Activated CD4-positive, alpha-beta memory T cell treated with anti-CD3 and anti-CD28 coated beads for 36 hours (primary cell): ENCODE results near the gene CFAP99. TPM values are rescaled to one million over a fixed set of nuclear protein-coding genes. Genes with fewer than 3 reads are reported as not detected.
A peak's percentile ranks its signal among the peaks of the same experiment; 100 is the strongest.

Experiments
- CTCF ChIA-PET: fragments of 350-600 bp; sonication (Branson Sonifier 250); formaldehyde crosslinking; loops from one replicate; lab custom pipeline; 2021; ENCODE audit warnings: antibody characterized with exemption, inconsistent platforms; lab: Charles Lee
- POLR2A ChIA-PET: fragments of 350-600 bp; sonication (Branson Sonifier 250); formaldehyde crosslinking; loops from one replicate; lab custom pipeline; 2021; ENCODE audit warnings: antibody characterized with exemption; lab: Charles Lee
- DNase-seq: peaks from one replicate; pipeline ENCODE4 v3.0.0-alpha.2; 2020
- H3K27ac Mint-ChIP-seq: one replicate; pipeline ENCODE4 v1.8.0; 2021; ENCODE audit warnings: mixed read lengths
- H3K27me3 Mint-ChIP-seq: one replicate; pipeline ENCODE4 v1.8.0; 2021; ENCODE audit warnings: mixed read lengths
- H3K36me3 Mint-ChIP-seq: one replicate; pipeline ENCODE4 v1.8.0; 2021; ENCODE audit warnings: mixed read lengths
- H3K4me1 Mint-ChIP-seq: one replicate; pipeline ENCODE4 v1.8.0; 2021; ENCODE audit warnings: low read depth, mixed read lengths
- H3K4me3 Mint-ChIP-seq: one replicate; pipeline ENCODE4 v1.8.0; 2021; ENCODE audit warnings: mild to moderate bottlenecking, mixed read lengths
- H3K9me3 Mint-ChIP-seq: one replicate; pipeline ENCODE4 v1.8.0; 2021; ENCODE audit warnings: mixed read lengths
- intact Hi-C: fragments of 100-400 bp; cut with micrococcal nuclease; formaldehyde crosslinking; loops from one replicate; pipeline ENCODE4 v1.15.1; 2023
- total RNA-seq, 2 experiments: library from RNA; stranded (reverse); gene quantifications; one replicate each; pipeline ENCODE4 v1.2.3, GENCODE V29; 2021

CFAP99 gene
- total RNA-seq, 2 experiments from 2014 or later: not detected

DNA sequence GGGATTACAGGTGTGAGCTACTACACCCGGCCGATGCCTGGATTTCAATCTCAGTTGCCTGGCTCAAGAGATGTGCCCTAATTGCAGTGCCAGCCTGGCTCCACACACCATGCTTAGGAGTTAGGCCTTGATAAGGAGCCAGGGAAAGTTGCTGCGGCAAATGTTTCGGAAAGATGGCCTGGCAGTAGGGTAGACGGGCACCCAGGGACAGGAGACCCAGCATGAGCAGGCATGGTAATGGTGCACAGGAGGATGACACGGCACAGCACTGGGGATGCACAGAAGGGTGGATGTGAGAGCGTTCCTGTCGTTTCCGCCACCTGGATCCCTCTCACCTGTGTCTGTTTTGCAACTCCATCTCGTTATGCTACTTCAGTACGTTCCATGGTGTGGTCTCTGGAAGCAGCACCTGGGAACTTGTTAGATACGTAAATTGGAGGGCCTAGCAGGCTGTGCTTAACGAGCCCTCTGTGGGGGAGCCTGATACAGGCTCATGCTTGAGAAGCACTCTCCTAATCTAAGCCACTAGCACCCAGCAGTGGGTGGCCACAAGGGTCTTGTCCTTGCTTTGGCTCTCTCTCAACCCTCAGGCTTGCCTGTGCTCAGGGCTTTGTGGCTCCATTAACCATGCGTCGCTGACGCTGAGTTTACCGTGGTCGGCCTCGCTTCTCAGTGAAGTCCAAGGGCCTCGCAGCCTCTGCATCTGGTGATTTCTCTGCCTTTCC lies 70.5 kb downstream of the CFAP99 start:
- no peak overlapping the region for H3K4me3 Mint-ChIP-seq
- no peaks in the 10 kb centered on the region for H3K27me3 Mint-ChIP-seq
- no peak for DNase-seq
- intact Hi-C loops: no loop called here
- ChIA-PET POLR2A (interaction anchor here (8.5 kb wide), 1 partner anchor 20 kb away, joined by 40 read pairs; the partner anchor contains the start of gene RNF4), CTCF (interaction anchor here (0.6 kb wide), 1 partner anchor 234 kb away, joined by 4 read pairs; no protein-coding TSS in a partner anchor)
- H3K27ac Mint-ChIP-seq: peak overlapping the region; percentile 76
- H3K9me3 Mint-ChIP-seq: no peaks in the 10 kb centered on the region
- peaks cover 37% of the 10 kb centered on the region for H3K36me3 Mint-ChIP-seq
- H3K4me1 Mint-ChIP-seq: peaks cover 69% of the 10 kb centered on the region

DNA sequence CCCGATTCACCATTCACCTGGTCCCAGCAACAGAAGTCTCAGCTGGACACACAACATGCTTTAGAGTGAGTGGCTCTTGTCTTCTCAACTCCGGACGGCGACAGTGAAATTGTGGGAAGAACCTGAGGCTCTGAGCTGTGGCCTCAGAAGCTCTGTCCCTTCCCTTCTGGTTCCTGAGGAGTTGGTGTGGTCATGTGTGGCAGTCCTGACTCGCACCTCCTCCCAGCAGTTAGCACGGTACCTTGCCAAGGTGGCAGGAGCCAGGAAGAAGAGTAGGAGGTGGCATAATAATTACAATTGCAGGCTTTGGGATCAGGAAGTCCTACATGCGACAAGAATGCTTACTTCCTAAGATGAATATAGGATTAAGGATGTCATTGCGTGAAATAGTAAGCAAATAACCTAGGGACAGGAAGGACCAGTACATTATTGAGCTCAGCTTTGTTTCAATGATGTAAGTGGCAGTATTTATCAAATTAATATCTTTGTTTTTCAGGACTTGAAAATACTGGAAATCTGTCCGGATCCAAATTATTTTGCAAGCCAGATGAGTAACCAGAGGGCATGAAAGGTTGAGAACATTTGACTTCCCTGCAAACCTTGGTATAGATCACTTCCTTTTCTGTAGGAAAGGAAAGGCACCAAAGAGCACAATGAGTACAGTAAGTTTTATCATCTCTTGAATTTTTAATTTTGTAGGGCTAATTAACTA lies 71.2 kb downstream of the CFAP99 start:
- intact Hi-C loops: loop anchor here (1.0 kb wide), 1 partner anchor 21 kb away; the partner anchor contains the start of gene RNF4
- no peaks in the 10 kb centered on the region for H3K27me3 Mint-ChIP-seq
- CTCF ChIA-PET: interaction anchor here (0.6 kb wide), 1 partner anchor 234 kb away, joined by 4 read pairs; no protein-coding TSS in a partner anchor
- no peak for DNase-seq
- POLR2A ChIA-PET: interaction anchor here (0.9 to 8.5 kb wide), 2 partner anchors 21 kb away, joined by 3 to 40 read pairs; partner anchors contain the start of gene RNF4
- H3K9me3 Mint-ChIP-seq: no peaks in the 10 kb centered on the region
- peak overlapping the region; percentile 76 for H3K27ac Mint-ChIP-seq
- peaks cover 63% of the 10 kb centered on the region for H3K4me1 Mint-ChIP-seq
- no peak overlapping the region for H3K4me3 Mint-ChIP-seq
- H3K36me3 Mint-ChIP-seq: peaks cover 37% of the 10 kb centered on the region

DNA sequence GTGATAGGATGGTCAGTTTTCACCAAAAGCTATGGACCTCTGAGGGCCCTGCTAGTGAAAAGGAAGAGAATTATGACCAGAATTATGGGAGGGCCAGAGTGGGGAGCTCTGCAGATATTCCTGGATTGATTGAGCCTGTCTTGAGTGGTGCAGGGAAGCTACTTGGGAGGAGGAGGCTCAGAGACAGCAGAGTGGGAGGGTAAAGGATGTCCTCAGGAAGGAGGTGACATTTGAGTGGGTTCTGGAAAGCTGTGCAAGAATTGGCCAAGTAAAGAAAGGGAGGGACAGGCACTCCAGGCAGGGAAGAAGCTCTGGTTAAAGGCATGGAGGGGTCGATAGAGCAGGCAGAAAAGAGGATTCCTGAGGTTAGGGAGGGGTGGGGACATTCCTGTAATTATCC lies 74.2 kb downstream of the CFAP99 start:
- peaks cover 52% of the 10 kb centered on the region for H3K36me3 Mint-ChIP-seq

DNA sequence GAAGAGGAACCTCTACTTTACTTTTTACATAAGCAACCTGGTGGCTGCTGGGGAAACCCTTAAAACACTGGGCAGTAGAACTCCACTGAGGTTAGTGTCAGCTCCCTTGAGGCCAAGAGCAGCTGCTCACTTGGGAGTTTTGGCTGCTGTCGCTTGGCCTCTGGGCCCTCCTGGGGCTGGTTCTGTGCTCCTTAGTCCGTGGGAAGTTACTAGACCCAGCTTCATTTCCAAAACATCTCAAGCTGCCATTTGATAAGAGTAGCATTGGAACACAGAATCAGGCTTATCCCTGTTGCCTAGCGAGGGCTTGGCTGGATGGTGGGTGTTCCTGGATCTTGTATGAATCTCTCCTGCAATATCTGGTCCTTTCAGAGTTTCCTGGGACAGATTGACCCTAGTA lies 76.2 kb downstream of the CFAP99 start:
- H3K36me3 Mint-ChIP-seq: peaks cover 45% of the 10 kb centered on the region
- H3K27ac Mint-ChIP-seq: no peak overlapping the region
- no peaks in the 10 kb centered on the region for H3K27me3 Mint-ChIP-seq
- DNase-seq: no peak
- peaks cover 23% of the 10 kb centered on the region for H3K4me1 Mint-ChIP-seq
- no peak overlapping the region for H3K4me3 Mint-ChIP-seq
- CTCF ChIA-PET: interaction anchor here (0.9 kb wide), 1 partner anchor 612 kb away, joined by 3 read pairs; no protein-coding TSS in a partner anchor
- POLR2A ChIA-PET: interaction anchor here (0.6 kb wide), 1 partner anchor 483 kb away, joined by 8 read pairs; no protein-coding TSS in a partner anchor
- intact Hi-C loops: no loop called here
- H3K9me3 Mint-ChIP-seq: no peaks in the 10 kb centered on the region

More for the DNA sequence above, 74.2 kb downstream of the CFAP99 start:
- Mint-ChIP-seq H3K27ac (peak overlapping the region; percentile 6), H3K27me3 (no peaks in the 10 kb centered on the region), H3K4me1 (peaks cover 38% of the 10 kb centered on the region), H3K4me3 (no peak overlapping the region), H3K9me3 (no peaks in the 10 kb centered on the region)
- no peak for DNase-seq
- ChIA-PET POLR2A (interaction anchor here (1.0 to 1.1 kb wide), 2 partner anchors 24 to 73 kb away, joined by 3 to 7 read pairs; partner anchors contain the start of gene RNF4), CTCF (interaction anchor here (1.0 kb wide), 1 partner anchor 51 kb away, joined by 3 read pairs; no protein-coding TSS in a partner anchor)
- intact Hi-C loops: no loop called here

DNA sequence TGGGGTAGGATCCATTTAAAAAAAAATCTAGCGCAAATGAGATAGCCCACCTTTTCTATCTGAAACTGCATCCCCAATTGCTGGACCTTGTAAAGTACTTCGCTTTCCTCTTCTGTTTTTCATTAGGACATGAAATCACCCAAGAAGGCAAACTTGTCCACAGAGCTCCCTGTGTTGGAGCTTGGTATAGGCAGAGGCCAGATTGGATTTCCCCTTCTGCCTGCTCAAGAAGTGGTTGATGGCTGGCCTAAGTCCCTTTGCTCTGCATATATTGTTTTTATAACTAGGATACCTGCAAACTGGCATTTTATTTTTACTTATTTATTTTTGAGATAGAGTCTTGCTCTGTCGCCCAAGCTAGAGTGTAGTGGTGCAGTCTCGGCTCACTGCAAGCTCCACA lies 78.6 kb downstream of the CFAP99 start:
- Mint-ChIP-seq H3K9me3 (no peaks in the 10 kb centered on the region), H3K4me3 (no peak overlapping the region), H3K27ac (no peak overlapping the region), H3K27me3 (no peaks in the 10 kb centered on the region), H3K4me1 (peaks cover 18% of the 10 kb centered on the region), H3K36me3 (peaks cover 48% of the 10 kb centered on the region)
- CTCF ChIA-PET: no interaction called here
- intact Hi-C loops: no loop called here
- POLR2A ChIA-PET: no interaction called here
- DNase-seq: no peak

DNA sequence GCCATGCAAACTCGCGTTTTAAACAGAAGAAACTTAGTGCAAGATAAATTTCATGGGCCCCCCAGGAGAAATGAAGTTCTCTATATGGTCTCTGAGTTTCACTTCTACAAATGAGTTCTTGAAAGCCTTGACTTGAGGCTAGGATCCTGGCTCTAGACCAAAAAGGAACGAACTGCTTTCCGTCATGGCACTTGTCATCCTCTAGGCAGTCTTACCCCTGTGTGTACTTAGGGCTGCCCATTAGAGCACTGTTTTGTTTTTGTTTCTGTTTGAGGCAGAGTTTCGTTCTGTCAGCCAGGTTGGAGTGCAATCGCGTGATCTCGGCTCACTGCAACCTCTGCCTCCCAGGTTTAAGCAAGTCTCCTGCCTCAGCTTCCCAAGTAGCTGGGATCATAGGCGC lies 79.2 kb downstream of the CFAP99 start:
- Mint-ChIP-seq H3K9me3 (no peaks in the 10 kb centered on the region), H3K4me1 (peaks cover 12% of the 10 kb centered on the region), H3K36me3 (peaks cover 42% of the 10 kb centered on the region), H3K27ac (no peak overlapping the region), H3K27me3 (no peaks in the 10 kb centered on the region), H3K4me3 (no peak overlapping the region)
- intact Hi-C loops: no loop called here
- ChIA-PET CTCF (no interaction called here), POLR2A (no interaction called here)
- DNase-seq: no peak

DNA sequence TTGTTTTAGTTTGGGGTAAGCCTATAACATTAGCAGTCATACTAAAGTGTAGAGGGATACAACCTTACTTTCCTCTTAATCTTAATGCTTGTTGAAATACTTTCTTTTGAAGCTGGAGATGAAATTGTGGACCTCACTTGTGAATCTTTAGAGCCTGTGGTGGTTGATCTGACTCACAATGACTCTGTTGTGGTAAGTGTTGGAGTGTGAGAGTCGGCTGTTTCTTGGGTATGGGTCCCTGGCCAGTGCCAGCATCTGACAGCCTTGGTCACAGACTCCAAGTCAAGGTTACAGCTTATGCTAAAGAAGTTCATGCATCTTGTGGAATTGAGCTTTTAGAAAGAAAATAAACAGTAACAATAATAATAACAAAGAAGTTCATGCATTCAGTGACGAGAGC lies 81.8 kb downstream of the CFAP99 start:
- Mint-ChIP-seq H3K4me1 (peaks cover 10% of the 10 kb centered on the region), H3K4me3 (no peak overlapping the region), H3K27me3 (no peaks in the 10 kb centered on the region), H3K36me3 (peaks cover 43% of the 10 kb centered on the region), H3K27ac (no peak overlapping the region), H3K9me3 (no peaks in the 10 kb centered on the region)
- POLR2A ChIA-PET: no interaction called here
- CTCF ChIA-PET: no interaction called here
- no peak for DNase-seq
- intact Hi-C loops: no loop called here

DNA sequence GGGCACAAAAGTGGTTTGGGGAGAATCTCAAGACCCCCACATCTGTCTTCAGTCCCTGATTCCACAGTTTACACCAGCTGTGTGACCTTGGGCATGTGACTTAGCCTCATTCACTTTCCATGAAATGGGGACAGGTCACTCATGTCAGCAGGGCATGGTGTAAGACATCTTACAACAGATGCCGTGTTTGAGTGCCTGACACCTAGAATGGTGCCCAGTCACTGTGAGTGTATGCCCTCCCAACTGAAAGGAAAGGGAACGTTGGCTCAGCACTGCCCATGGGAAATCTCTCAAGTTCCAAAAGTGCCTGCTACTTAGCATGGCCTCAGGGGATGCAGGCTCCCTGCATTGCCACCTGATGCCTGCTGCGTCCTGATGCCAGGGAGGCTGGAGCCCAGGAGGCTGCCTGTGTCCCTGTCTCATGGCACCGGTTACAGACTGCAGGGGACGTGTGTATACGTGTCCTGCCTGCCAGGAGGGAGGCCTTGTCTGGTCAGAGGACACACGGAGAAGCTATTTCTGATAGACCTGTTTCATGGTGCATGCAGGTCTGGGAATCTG lies 82.4 kb downstream of the CFAP99 start:
- CTCF ChIA-PET: no interaction called here
- no peak for DNase-seq
- Mint-ChIP-seq H3K27ac (peak overlapping the region; percentile 23), H3K27me3 (no peaks in the 10 kb centered on the region), H3K9me3 (no peaks in the 10 kb centered on the region), H3K36me3 (peaks cover 41% of the 10 kb centered on the region), H3K4me3 (no peak overlapping the region), H3K4me1 (peaks cover 10% of the 10 kb centered on the region)
- POLR2A ChIA-PET: no interaction called here
- intact Hi-C loops: no loop called here

DNA sequence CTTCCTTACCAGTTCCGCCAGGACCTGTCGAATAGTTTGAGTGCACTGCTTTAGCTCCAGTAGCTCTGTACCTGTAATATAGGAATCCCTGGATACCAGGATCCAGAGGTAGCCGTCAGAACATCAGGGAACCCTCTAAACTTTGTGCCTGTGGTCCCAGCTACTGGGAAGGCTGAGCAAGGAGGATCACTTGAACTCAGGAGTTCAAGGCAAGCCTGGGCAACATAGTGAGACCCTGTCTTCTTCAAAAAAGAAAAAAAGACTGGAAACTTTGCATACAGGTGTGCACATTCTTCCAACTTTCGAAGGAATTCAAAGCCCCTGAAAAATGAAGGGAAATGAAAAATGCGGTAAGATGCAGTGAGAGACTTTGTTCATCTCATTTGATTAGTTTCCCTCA lies 85.1 kb downstream of the CFAP99 start:
- intact Hi-C loops: no loop called here
- peaks cover 44% of the 10 kb centered on the region for H3K36me3 Mint-ChIP-seq
- H3K27ac Mint-ChIP-seq: no peak overlapping the region
- peaks cover 8% of the 10 kb centered on the region for H3K4me1 Mint-ChIP-seq
- CTCF ChIA-PET: interaction anchor here (1.1 kb wide), 1 partner anchor 31 kb away, joined by 4 read pairs; no protein-coding TSS in a partner anchor
- no peaks in the 10 kb centered on the region for H3K9me3 Mint-ChIP-seq
- no peak overlapping the region for H3K4me3 Mint-ChIP-seq
- POLR2A ChIA-PET: no interaction called here
- no peaks in the 10 kb centered on the region for H3K27me3 Mint-ChIP-seq
- no peak for DNase-seq

DNA sequence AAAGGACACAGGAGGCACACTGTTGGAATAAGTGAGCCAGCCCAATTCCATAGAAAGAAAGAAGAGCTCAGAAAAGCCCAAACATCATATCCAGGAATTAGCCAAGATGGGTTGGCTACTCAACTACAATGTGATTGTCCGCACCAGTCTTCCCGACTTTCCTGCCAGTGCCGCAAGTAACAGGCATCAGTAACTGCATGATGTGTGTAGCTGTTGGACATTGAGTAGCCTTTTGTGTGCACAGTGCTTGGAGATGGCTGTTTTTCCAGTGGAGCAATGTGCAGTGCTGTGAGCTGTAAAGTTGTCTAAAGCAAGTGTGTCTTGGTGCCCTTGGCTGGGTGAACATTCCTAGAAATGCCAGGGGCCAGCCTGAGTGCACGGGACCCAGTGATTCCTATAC lies 88.5 kb downstream of the CFAP99 start:
- CTCF ChIA-PET: interaction anchor here (0.7 kb wide), 1 partner anchor 127 kb away, joined by 3 read pairs; no protein-coding TSS in a partner anchor
- intact Hi-C loops: no loop called here
- no peak overlapping the region for H3K27ac Mint-ChIP-seq
- peaks cover 7% of the 10 kb centered on the region for H3K4me1 Mint-ChIP-seq
- no peaks in the 10 kb centered on the region for H3K27me3 Mint-ChIP-seq
- H3K36me3 Mint-ChIP-seq: peaks cover 39% of the 10 kb centered on the region
- H3K9me3 Mint-ChIP-seq: no peaks in the 10 kb centered on the region
- DNase-seq: no peak
- POLR2A ChIA-PET: no interaction called here
- no peak overlapping the region for H3K4me3 Mint-ChIP-seq

DNA sequence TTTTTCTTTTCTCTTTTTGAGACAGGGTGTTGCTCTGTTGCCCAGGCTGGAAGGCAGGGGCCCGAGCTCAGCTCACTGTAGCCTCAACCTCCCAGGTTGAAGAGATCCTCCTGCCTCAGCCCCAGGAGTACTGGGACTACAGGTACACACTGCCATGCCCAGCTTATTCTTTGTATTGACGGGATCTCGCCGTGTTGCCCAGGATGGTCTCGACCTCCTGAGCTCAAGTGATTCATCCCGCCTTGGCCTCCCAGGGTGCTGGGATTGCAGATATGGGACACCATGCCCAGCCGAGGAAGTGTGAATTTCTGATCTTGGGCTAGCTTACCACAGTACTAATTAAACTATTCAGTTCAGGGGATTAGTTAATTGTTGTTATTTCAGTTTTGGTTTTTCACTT lies 89.1 kb downstream of the CFAP99 start:
- Mint-ChIP-seq H3K4me1 (peaks cover 7% of the 10 kb centered on the region), H3K27ac (no peak overlapping the region), H3K4me3 (no peak overlapping the region), H3K36me3 (peaks cover 43% of the 10 kb centered on the region), H3K27me3 (no peaks in the 10 kb centered on the region), H3K9me3 (no peaks in the 10 kb centered on the region)
- ChIA-PET POLR2A (no interaction called here), CTCF (interaction anchor here (0.6 to 0.7 kb wide), 2 partner anchors 127 to 245 kb away, joined by 3 to 4 read pairs; no protein-coding TSS in a partner anchor)
- intact Hi-C loops: no loop called here
- no peak for DNase-seq
